Lower lobe of right lung (tissue), 2 donors: ENCODE results near the gene NENF. TPM values are rescaled to one million over a fixed set of nuclear protein-coding genes. Genes with fewer than 3 reads are reported as not detected.

ENCODE experiments used
- ATAC-seq, 2 donors: fragments of 200-7000 bp; cut with Tn5 transposase; one replicate each; pipeline ENCODE4 v1.9.1; 2020 to 2022; ENCODE audit warnings: mild to moderate bottlenecking in 2 of 2, moderate library complexity in 2 of 2
- DNase-seq: peaks from one replicate; pipeline ENCODE4 v3.0.0-alpha.2; 2020
- H3K27ac ChIP-seq: fragments of 200-600 bp; one replicate; pipeline ENCODE4 v1.8.0; 2022
- H3K27me3 ChIP-seq: fragments of 200-600 bp; one replicate; pipeline ENCODE4 v1.8.0; 2022; ENCODE audit warnings: low read depth
- H3K36me3 ChIP-seq: fragments of 200-600 bp; one replicate; pipeline ENCODE4 v1.8.0; 2022; ENCODE audit warnings: mild to moderate bottlenecking
- H3K4me1 ChIP-seq: fragments of 200-600 bp; one replicate; pipeline ENCODE4 v1.8.0; 2022
- H3K4me3 ChIP-seq: fragments of 200-600 bp; one replicate; pipeline ENCODE4 v1.8.0; 2022; ENCODE audit warnings: mild to moderate bottlenecking
- H3K9me3 ChIP-seq: fragments of 200-600 bp; one replicate; pipeline ENCODE4 v1.8.0; 2022
- CTCF ChIP-seq: fragments of 200-600 bp; IDR thresholded peaks from one replicate; pipeline ENCODE4 v1.8.0; 2022; ENCODE audit warnings: antibody characterized with exemption, mild to moderate bottlenecking
- intact Hi-C: fragments of 100-400 bp; cut with DNase I; formaldehyde crosslinking; loops from one replicate; pipeline ENCODE4 v1.11.0; 2022
- total RNA-seq: library from RNA; stranded (reverse); fragmentation: NEBNext Ultra II Directional; extraction: Animal tissue kit (Norgen Biotek cat#: 25700); gene quantifications from one replicate; pipeline ENCODE4 v1.2.1, GENCODE V29; 2021
- donor health status: DM: no; HTN: yes; CAD: no; lungs with severe emphysema.

NENF gene
- total RNA-seq, 1 donor from 2014 or later: 42.3 TPM

GRCh38 chr1:212433577-212434462 lies 1.1 kb downstream of the NENF start:
- H3K36me3 ChIP-seq: no peaks in the 10 kb centered on the region
- peaks cover 20% of the 10 kb centered on the region for H3K4me1 ChIP-seq
- H3K9me3 ChIP-seq: no peaks in the 10 kb centered on the region
- no peak for DNase-seq
- no peak for ATAC-seq
- intact Hi-C loops: no loop called here
- H3K27me3 ChIP-seq: no peaks in the 10 kb centered on the region
- peak overlapping the region; percentile 78 for H3K4me3 ChIP-seq
- peak overlapping the region; percentile 76 for H3K27ac ChIP-seq
- TF ChIP-seq CTCF: no peak

GRCh38 chr1:212434992-212435391 lies 2.3 kb downstream of the NENF start:
- Histone ChIP-seq H3K27me3 (no peaks in the 10 kb centered on the region), H3K27ac (no peak overlapping the region), H3K36me3 (no peaks in the 10 kb centered on the region), H3K4me1 (peaks cover 20% of the 10 kb centered on the region), H3K9me3 (no peaks in the 10 kb centered on the region), H3K4me3 (no peak overlapping the region)
- TF ChIP-seq CTCF: no peak
- DNase-seq: no peak
- ATAC-seq: no peak
- intact Hi-C loops: no loop called here

GRCh38 chr1:212437179-212437798 lies 4.6 kb downstream of the NENF start:
- intact Hi-C loops: no loop called here

GRCh38 chr1:212438831-212439237 lies 6.1 kb downstream of the NENF start:
- ATAC-seq (no peak), DNase-seq (no peak)
- Histone ChIP-seq H3K27ac (no peak overlapping the region), H3K27me3 (no peaks in the 10 kb centered on the region), H3K36me3 (no peaks in the 10 kb centered on the region), H3K9me3 (no peaks in the 10 kb centered on the region), H3K4me3 (no peak overlapping the region), H3K4me1 (peaks cover 8% of the 10 kb centered on the region)
- no peak for TF ChIP-seq CTCF
- intact Hi-C loops: no loop called here

More at GRCh38 chr1:212437179-212437798, 4.6 kb downstream of the NENF start:
- Histone ChIP-seq H3K27me3 (no peaks in the 10 kb centered on the region), H3K27ac (no peak overlapping the region), H3K4me1 (peaks cover 16% of the 10 kb centered on the region), H3K4me3 (no peak overlapping the region), H3K9me3 (no peaks in the 10 kb centered on the region), H3K36me3 (no peaks in the 10 kb centered on the region)
- DNase-seq (no peak), ATAC-seq (no peak)
- TF ChIP-seq CTCF: no peak

- TF ChIP-seq CTCF: no peak
- Histone ChIP-seq H3K4me1 (no peaks in the 10 kb centered on the region), H3K27ac (no peak overlapping the region), H3K4me3 (no peak overlapping the region), H3K36me3 (peaks cover 8% of the 10 kb centered on the region), H3K9me3 (no peaks in the 10 kb centered on the region), H3K27me3 (no peaks in the 10 kb centered on the region)
- intact Hi-C loops: no loop called here
- ATAC-seq: no peak
- no peak for DNase-seq
These were observed 7.7 kb downstream of the NENF start for GRCh38 chr1:212440419-212440818.
